Measurements from ENCODE around the gene UNC119B. TPM values are rescaled to one million over a fixed set of nuclear protein-coding genes. Genes with fewer than 3 reads are reported as not detected.

Gene UNC119B
- total RNA-seq, 1 experiment from 2014 or later: 33.8 TPM

DNA sequence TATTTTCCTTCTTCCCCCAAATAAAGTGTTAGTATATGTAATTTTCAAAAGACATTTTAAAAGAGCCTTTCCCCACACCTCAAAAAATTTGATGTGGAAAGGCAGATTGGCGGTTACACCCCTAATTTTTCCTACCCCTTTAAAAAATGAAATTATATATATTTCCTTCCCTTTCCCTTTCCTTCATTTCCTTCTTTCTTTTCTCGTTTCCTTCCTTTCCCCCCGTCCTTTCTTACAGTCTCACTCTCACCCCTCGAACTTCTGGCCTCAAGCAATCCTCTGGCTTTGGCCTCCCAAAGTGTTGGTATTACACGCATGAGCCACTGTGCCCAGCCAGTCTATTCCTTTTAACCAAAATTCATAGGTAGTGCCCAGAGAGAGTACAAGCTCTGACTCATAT lies 4.2 kb upstream of the UNC119B start:
- no peak overlapping the region for H3K9ac ChIP-seq (ENCODE audit: low read length)
- intact Hi-C loops (cut with micrococcal nuclease): no loop called here
- CTCF ChIA-PET: no interaction called here
- no peaks in the 10 kb centered on the region for H3K27me3 ChIP-seq (ENCODE audit: insufficient read depth, low read length)
- H3K79me2 ChIP-seq (ENCODE audit: insufficient read depth, low read length): peaks cover 5% of the 10 kb centered on the region
- TF ChIP-seq EZH2 (IDR thresholded peaks at IDR 0.05): no peak
- TF ChIP-seq, protein P1, sequence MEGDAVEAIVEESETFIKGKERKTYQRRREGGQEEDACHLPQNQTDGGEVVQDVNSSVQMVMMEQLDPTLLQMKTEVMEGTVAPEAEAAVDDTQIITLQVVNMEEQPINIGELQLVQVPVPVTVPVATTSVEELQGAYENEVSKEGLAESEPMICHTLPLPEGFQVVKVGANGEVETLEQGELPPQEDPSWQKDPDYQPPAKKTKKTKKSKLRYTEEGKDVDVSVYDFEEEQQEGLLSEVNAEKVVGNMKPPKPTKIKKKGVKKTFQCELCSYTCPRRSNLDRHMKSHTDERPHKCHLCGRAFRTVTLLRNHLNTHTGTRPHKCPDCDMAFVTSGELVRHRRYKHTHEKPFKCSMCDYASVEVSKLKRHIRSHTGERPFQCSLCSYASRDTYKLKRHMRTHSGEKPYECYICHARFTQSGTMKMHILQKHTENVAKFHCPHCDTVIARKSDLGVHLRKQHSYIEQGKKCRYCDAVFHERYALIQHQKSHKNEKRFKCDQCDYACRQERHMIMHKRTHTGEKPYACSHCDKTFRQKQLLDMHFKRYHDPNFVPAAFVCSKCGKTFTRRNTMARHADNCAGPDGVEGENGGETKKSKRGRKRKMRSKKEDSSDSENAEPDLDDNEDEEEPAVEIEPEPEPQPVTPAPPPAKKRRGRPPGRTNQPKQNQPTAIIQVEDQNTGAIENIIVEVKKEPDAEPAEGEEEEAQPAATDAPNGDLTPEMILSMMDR (IDR thresholded peaks at IDR 0.05 in 2 of 3, conservative IDR thresholded peaks at IDR 0.05 in 1 of 3; ENCODE audit: borderline replicate concordance in 1 of 3, insufficient read depth in 1 of 3, low read depth in 2 of 3, low read length in 2 of 3): no peak
- no peak for TF ChIP-seq SP1 (IDR thresholded peaks at IDR 0.05; ENCODE audit: low read depth)
- TF ChIP-seq ZNF274 (IDR thresholded peaks at IDR 0.05; ENCODE audit: low read depth, low read length): no peak
- no peak for TF ChIP-seq TCF7L2 (IDR thresholded peaks at IDR 0.05; ENCODE audit: borderline replicate concordance, extremely low read depth, insufficient read depth, insufficient read length)
- TF ChIP-seq SIN3A (IDR thresholded peaks at IDR 0.05; ENCODE audit: low read depth): no peak
- RAD21 ChIA-PET (ENCODE audit: low non-redundant PET in 1 of 2, low total read pairs in 2 of 2, uncharacterized antibody in 2 of 2, unreplicated experiment in 2 of 2): interaction anchor here in 1 of 2 experiments (0.7 kb wide), 1 partner anchor 18 kb away, joined by 3 read pairs; no protein-coding TSS in a partner anchor
- H3K9me2 ChIP-seq (ENCODE audit: insufficient read depth): no peaks in the 10 kb centered on the region
- H3K4me3 ChIP-seq (replicated peaks in 1 of 2; ENCODE audit: low read depth in 1 of 2, low read length in 2 of 2): no peak overlapping the region
- no peaks in the 10 kb centered on the region for H4K20me1 ChIP-seq (ENCODE audit: insufficient read depth)
- H3K27ac ChIP-seq (ENCODE audit: low read depth, low read length): no peak overlapping the region
- H3K36me3 ChIP-seq (ENCODE audit: control insufficient read depth in 1 of 2, insufficient read depth in 2 of 2, low read length in 2 of 2): peaks cover 5 to 21% of the 10 kb centered on the region in 2 experiments; a peak in 3 of 4 replicates
- H3K4me2 ChIP-seq (ENCODE audit: low read length): no peak overlapping the region
- no TSS peak for BruUV-seq (replicated peaks)
- POLR2A ChIA-PET: no interaction called here
- ATAC-seq (no peak), DNase-seq (ENCODE audit: low read depth, low spot score) (no peak)
- no peaks in the 10 kb centered on the region for H3K9me3 ChIP-seq (ENCODE audit: control insufficient read depth in 1 of 2, insufficient read depth in 1 of 2, low read depth in 1 of 2, low read length in 2 of 2)
- no peak overlapping the region for H2AFZ ChIP-seq (ENCODE audit: low read depth, low read length, poor library complexity, severe bottlenecking)
- peaks cover 6 to 7% of the 10 kb centered on the region in 2 experiments; a peak in 3 of 4 replicates for H3K4me1 ChIP-seq (ENCODE audit: control insufficient read depth in 1 of 2, insufficient read depth in 2 of 2, low read length in 2 of 2)

DNA sequence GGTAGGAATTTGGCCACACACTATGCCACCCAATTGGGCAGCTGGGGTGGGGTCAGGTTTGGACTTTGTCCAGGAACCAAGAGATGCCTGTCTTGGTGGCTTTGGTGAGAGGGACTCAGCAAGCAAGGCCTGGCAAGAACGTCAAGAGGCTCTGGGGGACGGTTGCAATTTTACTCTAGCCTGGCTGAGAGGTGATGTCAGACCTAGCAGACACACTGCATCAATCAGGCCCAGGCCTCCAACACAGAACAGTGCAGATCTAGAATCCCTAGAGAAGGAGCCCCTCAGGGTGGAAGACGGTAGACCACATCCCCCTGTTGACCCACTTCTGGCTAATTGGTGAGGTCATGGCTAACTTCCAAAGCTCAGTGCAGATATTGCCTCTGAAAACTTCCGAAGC lies 1.6 kb upstream of the UNC119B start:
- Histone ChIP-seq H3K4me2 (ENCODE audit: low read length) (no peak overlapping the region), H3K79me2 (ENCODE audit: insufficient read depth, low read length) (peaks cover 18% of the 10 kb centered on the region), H3K27ac (ENCODE audit: low read depth, low read length) (no peak overlapping the region), H3K9ac (ENCODE audit: low read length) (no peak overlapping the region), H4K20me1 (ENCODE audit: insufficient read depth) (no peaks in the 10 kb centered on the region), H3K9me3 (ENCODE audit: control insufficient read depth in 1 of 2, insufficient read depth in 1 of 2, low read depth in 1 of 2, low read length in 2 of 2) (no peaks in the 10 kb centered on the region), H3K4me3 (replicated peaks in 1 of 2; ENCODE audit: low read depth in 1 of 2, low read length in 2 of 2) (no peak overlapping the region), H3K4me1 (ENCODE audit: control insufficient read depth in 1 of 2, insufficient read depth in 2 of 2, low read length in 2 of 2) (peaks cover 11 to 15% of the 10 kb centered on the region in 2 experiments), H3K36me3 (ENCODE audit: control insufficient read depth in 1 of 2, insufficient read depth in 2 of 2, low read length in 2 of 2) (peaks cover 2 to 3% of the 10 kb centered on the region in 2 experiments; a peak in 2 of 4 replicates), H2AFZ (ENCODE audit: low read depth, low read length, poor library complexity, severe bottlenecking) (no peak overlapping the region), H3K9me2 (ENCODE audit: insufficient read depth) (no peaks in the 10 kb centered on the region), H3K27me3 (ENCODE audit: insufficient read depth, low read length) (no peaks in the 10 kb centered on the region)
- TF ChIP-seq, protein P2, sequence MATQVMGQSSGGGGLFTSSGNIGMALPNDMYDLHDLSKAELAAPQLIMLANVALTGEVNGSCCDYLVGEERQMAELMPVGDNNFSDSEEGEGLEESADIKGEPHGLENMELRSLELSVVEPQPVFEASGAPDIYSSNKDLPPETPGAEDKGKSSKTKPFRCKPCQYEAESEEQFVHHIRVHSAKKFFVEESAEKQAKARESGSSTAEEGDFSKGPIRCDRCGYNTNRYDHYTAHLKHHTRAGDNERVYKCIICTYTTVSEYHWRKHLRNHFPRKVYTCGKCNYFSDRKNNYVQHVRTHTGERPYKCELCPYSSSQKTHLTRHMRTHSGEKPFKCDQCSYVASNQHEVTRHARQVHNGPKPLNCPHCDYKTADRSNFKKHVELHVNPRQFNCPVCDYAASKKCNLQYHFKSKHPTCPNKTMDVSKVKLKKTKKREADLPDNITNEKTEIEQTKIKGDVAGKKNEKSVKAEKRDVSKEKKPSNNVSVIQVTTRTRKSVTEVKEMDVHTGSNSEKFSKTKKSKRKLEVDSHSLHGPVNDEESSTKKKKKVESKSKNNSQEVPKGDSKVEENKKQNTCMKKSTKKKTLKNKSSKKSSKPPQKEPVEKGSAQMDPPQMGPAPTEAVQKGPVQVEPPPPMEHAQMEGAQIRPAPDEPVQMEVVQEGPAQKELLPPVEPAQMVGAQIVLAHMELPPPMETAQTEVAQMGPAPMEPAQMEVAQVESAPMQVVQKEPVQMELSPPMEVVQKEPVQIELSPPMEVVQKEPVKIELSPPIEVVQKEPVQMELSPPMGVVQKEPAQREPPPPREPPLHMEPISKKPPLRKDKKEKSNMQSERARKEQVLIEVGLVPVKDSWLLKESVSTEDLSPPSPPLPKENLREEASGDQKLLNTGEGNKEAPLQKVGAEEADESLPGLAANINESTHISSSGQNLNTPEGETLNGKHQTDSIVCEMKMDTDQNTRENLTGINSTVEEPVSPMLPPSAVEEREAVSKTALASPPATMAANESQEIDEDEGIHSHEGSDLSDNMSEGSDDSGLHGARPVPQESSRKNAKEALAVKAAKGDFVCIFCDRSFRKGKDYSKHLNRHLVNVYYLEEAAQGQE (IDR thresholded peaks at IDR 0.05; ENCODE audit: low read depth): no peak
- TF ChIP-seq, protein P1 (IDR thresholded peaks at IDR 0.05 in 2 of 3, conservative IDR thresholded peaks at IDR 0.05 in 1 of 3; ENCODE audit: borderline replicate concordance in 1 of 3, insufficient read depth in 1 of 3, low read depth in 2 of 3, low read length in 2 of 3): no peak
- TF ChIP-seq ZNF274 (IDR thresholded peaks at IDR 0.05; ENCODE audit: low read depth, low read length) (no peak), RAD21 (IDR thresholded peaks at IDR 0.05; ENCODE audit: low read depth) (no peak), CEBPB (IDR thresholded peaks at IDR 0.05; ENCODE audit: low read depth) (no peak), SP1 (IDR thresholded peaks at IDR 0.05; ENCODE audit: low read depth) (no peak), EGR1 (IDR thresholded peaks at IDR 0.05; ENCODE audit: low read depth) (no peak)
- TF ChIP-seq, protein P3, sequence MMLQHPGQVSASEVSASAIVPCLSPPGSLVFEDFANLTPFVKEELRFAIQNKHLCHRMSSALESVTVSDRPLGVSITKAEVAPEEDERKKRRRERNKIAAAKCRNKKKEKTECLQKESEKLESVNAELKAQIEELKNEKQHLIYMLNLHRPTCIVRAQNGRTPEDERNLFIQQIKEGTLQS (IDR thresholded peaks at IDR 0.05): no peak
- no peak for DNase-seq (ENCODE audit: low read depth, low spot score)
- no TSS peak for BruUV-seq (replicated peaks)
- ChIA-PET POLR2A (interaction anchor here (1.4 kb wide), 1 partner anchor 127 kb away, joined by 5 read pairs; the partner anchor contains the start of gene POP5), RAD21 (ENCODE audit: low non-redundant PET in 1 of 2, low total read pairs in 2 of 2, uncharacterized antibody in 2 of 2, unreplicated experiment in 2 of 2) (no interaction called here), CTCF (no interaction called here)
- ATAC-seq: no peak
- intact Hi-C loops (cut with micrococcal nuclease): no loop called here

All from HCT116 (cell line).